Esophagus muscularis mucosa (tissue), 4 donors: ENCODE data around the gene KRT6A. TPM values are rescaled to one million over a fixed set of nuclear protein-coding genes. Genes with fewer than 3 reads are reported as not detected.
A peak's percentile ranks its signal among the peaks of the same experiment; 100 is the strongest.

Source experiments
- DNase-seq: peaks from one replicate; pipeline ENCODE4 v3.0.0-alpha.2; 2017; ENCODE audit errors: extremely low spot score
- H3K27ac ChIP-seq, 4 donors: fragments of 200-600 bp; sonication (generic); replicated peaks in 1 of 4; 1 replicate in 3 of 4; 2 replicates in 1 of 4; pipeline ENCODE4 v1.5.1; 2016 to 2019; ENCODE audit warnings: mild to moderate bottlenecking in 1 of 4
- H3K27me3 ChIP-seq, 4 donors: fragments of 200-600 bp; sonication (generic); one replicate each; pipeline versions ENCODE4 v1.5.1 to v1.6.0; 2016 to 2019
- H3K36me3 ChIP-seq, 4 donors: fragments of 200-600 bp; sonication (generic); one replicate each; pipeline ENCODE4 v1.5.1; 2016 to 2019
- H3K4me1 ChIP-seq, 4 donors: fragments of 200-600 bp; sonication (generic); one replicate each; pipeline ENCODE4 v1.5.1; 2016 to 2019
- H3K4me3 ChIP-seq, 4 donors: fragments of 200-600 bp; sonication (generic); 1 replicate in 2 of 4; 2 replicates in 2 of 4; pipeline ENCODE4 v1.5.1; 2016 to 2019; ENCODE audit warnings: mild to moderate bottlenecking in 4 of 4, moderate library complexity in 1 of 4
- H3K9me3 ChIP-seq, 4 donors: fragments of 200-600 bp; sonication (generic); 1 replicate in 3 of 4; 2 replicates in 1 of 4; pipeline ENCODE4 v1.5.1; 2016 to 2019
- CTCF ChIP-seq, 3 experiments: fragments of 200-600 bp in 2 of 3; fragments of 450-650 bp in 1 of 3; sonication (generic) in 2 of 3; IDR thresholded peaks; one replicate each; pipeline ENCODE4 v1.5.1; 2017 to 2019; ENCODE audit warnings: antibody characterized with exemption in 3 of 3, mild to moderate bottlenecking in 2 of 3, moderate library complexity in 1 of 3
- EP300 ChIP-seq: sonication (generic); formaldehyde crosslinking; IDR thresholded peaks from one replicate; pipeline ENCODE4 v1.6.1; 2017; ENCODE audit warnings: antibody characterized with exemption
- POLR2A ChIP-seq: fragments of 450-650 bp; IDR thresholded peaks from one replicate; pipeline ENCODE4 v1.6.1; 2017; ENCODE audit warnings: antibody characterized with exemption, moderate library complexity, mild to moderate bottlenecking, low read depth
- POLR2AphosphoS5 ChIP-seq, 2 donors: sonication (generic); formaldehyde crosslinking; IDR thresholded peaks; one replicate each; pipeline ENCODE4 v1.6.1; 2017; ENCODE audit warnings: antibody characterized with exemption in 2 of 2
- WGBS: methylation state at CpG from one replicate; pipeline ENCODE4 v1.1.5; 2018; 5-methylcytosine and 5-hydroxymethylcytosine counted together
- intact Hi-C: fragments of 100-400 bp; cut with DNase I; formaldehyde crosslinking; loops from one replicate; pipeline ENCODE4 v1.15.1; 2023
- total RNA-seq, 4 donors: library from RNA; depleted of rRNA; stranded (reverse); fragments of >200 nt; gene quantifications; one replicate each; pipeline versions ENCODE4 v1.1.0 to v1.2.1, GENCODE V29; 2016

The KRT6A gene
- total RNA-seq, 4 donors from 2014 or later: 5.4 TPM; not detected in 3

GRCh38 chr12:52523824-52524223 lies 30.8 kb upstream of the KRT6A start:
- peak; percentile 66 for DNase-seq
- Histone ChIP-seq H3K27ac (no peak overlapping the region), H3K4me3 (no peak overlapping the region), H3K27me3 (peaks cover 0 to 6% (median 0%) of the 10 kb centered on the region in 4 donors), H3K36me3 (no peaks in the 10 kb centered on the region), H3K4me1 (peaks cover 0 to 7% (median 0%) of the 10 kb centered on the region in 4 donors), H3K9me3 (no peaks in the 10 kb centered on the region)
- WGBS: 75% methylated on average over 4 of the region's 4 CpGs
- intact Hi-C loops: no loop called here
- TF ChIP-seq EP300 (no peak), POLR2AphosphoS5 (IDR thresholded peaks at IDR 0.05) (no peak), POLR2A (no peak), CTCF (IDR thresholded peaks at IDR 0.05) (no peak)

GRCh38 chr12:52522346-52523011 lies 29.4 kb upstream of the KRT6A start:
- 80% methylated on average over 10 of the region's 10 CpGs for WGBS
- Histone ChIP-seq H3K27ac (no peak overlapping the region), H3K27me3 (peaks cover 0 to 6% (median 0%) of the 10 kb centered on the region in 4 donors), H3K4me1 (peaks cover 0 to 7% (median 0%) of the 10 kb centered on the region in 4 donors), H3K36me3 (no peaks in the 10 kb centered on the region), H3K9me3 (no peaks in the 10 kb centered on the region), H3K4me3 (no peak overlapping the region)
- intact Hi-C loops: no loop called here
- peak; percentile 82 for DNase-seq
- no peak for TF ChIP-seq EP300
- TF ChIP-seq POLR2AphosphoS5 (IDR thresholded peaks at IDR 0.05): no peak
- no peak for TF ChIP-seq POLR2A
- no peak for TF ChIP-seq CTCF (IDR thresholded peaks at IDR 0.05)

GRCh38 chr12:52521568-52522266 lies 28.7 kb upstream of the KRT6A start:
- H3K36me3 ChIP-seq: no peaks in the 10 kb centered on the region
- TF ChIP-seq POLR2AphosphoS5 (IDR thresholded peaks at IDR 0.05): no peak
- peaks cover 0 to 6% (median 0%) of the 10 kb centered on the region in 4 donors for H3K27me3 ChIP-seq
- H3K4me3 ChIP-seq: no peak overlapping the region
- H3K27ac ChIP-seq: no peak overlapping the region
- H3K4me1 ChIP-seq: peaks cover 0 to 7% (median 0%) of the 10 kb centered on the region in 4 donors
- peak; percentile 89 for DNase-seq
- 74% methylated on average over 10 of the region's 10 CpGs for WGBS
- intact Hi-C loops: no loop called here
- H3K9me3 ChIP-seq: no peaks in the 10 kb centered on the region

GRCh38 chr12:52521175-52521567 lies 28.1 kb upstream of the KRT6A start:
- peaks cover 0 to 7% (median 0%) of the 10 kb centered on the region in 4 donors for H3K4me1 ChIP-seq
- intact Hi-C loops: no loop called here
- H3K4me3 ChIP-seq: no peak overlapping the region
- H3K27ac ChIP-seq: no peak overlapping the region
- H3K9me3 ChIP-seq: no peaks in the 10 kb centered on the region
- TF ChIP-seq EP300 (no peak), POLR2A (no peak), CTCF (IDR thresholded peaks at IDR 0.05) (no peak), POLR2AphosphoS5 (IDR thresholded peaks at IDR 0.05) (no peak)
- peak; percentile 86 for DNase-seq
- H3K36me3 ChIP-seq: no peaks in the 10 kb centered on the region
- 88% methylated on average over 10 of the region's 10 CpGs for WGBS
- H3K27me3 ChIP-seq: peaks cover 0 to 6% (median 0%) of the 10 kb centered on the region in 4 donors

GRCh38 chr12:52519826-52520662 lies 27.0 kb upstream of the KRT6A start, which contains the start of gene KRT5:
KRT5 (minus strand) TSS chr12:52520394; CDS start chr12:52520296, 98 bp downstream.
- intact Hi-C loops: no loop called here
- no peaks in the 10 kb centered on the region for H3K9me3 ChIP-seq
- WGBS: 91% methylated on average over 20 of the region's 29 CpGs
- no peak within 1 kb of the TSS for H3K27ac ChIP-seq
- DNase-seq: peak; percentile 82
- no peak for TF ChIP-seq EP300
- TF ChIP-seq POLR2A: no peak
- TF ChIP-seq POLR2AphosphoS5 (IDR thresholded peaks at IDR 0.05): no peak
- TF ChIP-seq CTCF (IDR thresholded peaks at IDR 0.05): no peak
- H3K27me3 ChIP-seq: peaks cover 0 to 6% (median 0%) of the 10 kb centered on the region in 4 donors
- peaks cover 0 to 7% (median 0%) of the 10 kb centered on the region in 4 donors for H3K4me1 ChIP-seq
- H3K36me3 ChIP-seq: no peaks in the 10 kb centered on the region
- H3K4me3 ChIP-seq: no peak within 1 kb of the TSS
